Activated CD8-positive, alpha-beta T cell treated with anti-CD3 and anti-CD28 coated beads for 36 hours (primary cell): ENCODE data around the gene ZMIZ1. TPM values are rescaled to one million over a fixed set of nuclear protein-coding genes. Genes with fewer than 3 reads are reported as not detected.

Experiments used
- ATAC-seq: fragments of 200-7000 bp; cut with Tn5 transposase; one replicate; pipeline ENCODE4 v1.10.0; 2021; ENCODE audit warnings: mild to moderate bottlenecking, moderate library complexity
- CTCF ChIA-PET: fragments of 350-600 bp; sonication (Branson Sonifier 250); formaldehyde crosslinking; loops from one replicate; lab custom pipeline; 2021; ENCODE audit warnings: antibody characterized with exemption; lab: Charles Lee
- POLR2A ChIA-PET: fragments of 350-600 bp; sonication (Branson Sonifier 250); formaldehyde crosslinking; loops from one replicate; lab custom pipeline; 2021; ENCODE audit warnings: antibody characterized with exemption; lab: Charles Lee
- DNase-seq: peaks from one replicate; pipeline ENCODE4 v3.0.0-alpha.2; 2020
- H3K27ac Mint-ChIP-seq: one replicate; pipeline ENCODE4 v1.8.0; 2021; ENCODE audit warnings: mild to moderate bottlenecking, mixed read lengths
- H3K27me3 Mint-ChIP-seq: one replicate; pipeline ENCODE4 v1.8.0; 2021; ENCODE audit warnings: mixed read lengths
- H3K36me3 Mint-ChIP-seq: one replicate; pipeline ENCODE4 v1.8.0; 2021; ENCODE audit warnings: low read depth, mixed read lengths
- H3K4me1 Mint-ChIP-seq: one replicate; pipeline ENCODE4 v1.8.0; 2021; ENCODE audit warnings: low read depth, mixed read lengths
- H3K4me3 Mint-ChIP-seq: one replicate; pipeline ENCODE4 v1.8.0; 2021; ENCODE audit warnings: mild to moderate bottlenecking, moderate library complexity, mixed read lengths
- H3K9me3 Mint-ChIP-seq: one replicate; pipeline ENCODE4 v1.8.0; 2021; ENCODE audit warnings: mixed read lengths
- CTCF ChIP-seq: fragments of 200-600 bp; IDR thresholded peaks from one replicate; pipeline ENCODE4 v1.8.0; 2022; ENCODE audit warnings: antibody characterized with exemption, mild to moderate bottlenecking
- intact Hi-C: fragments of 100-400 bp; cut with micrococcal nuclease; formaldehyde crosslinking; loops from one replicate; pipeline ENCODE4 v1.10.0; 2022
- total RNA-seq, 2 experiments: library from RNA; stranded (reverse); gene quantifications; one replicate each; pipeline ENCODE4 v1.2.3, GENCODE V29; 2021

ZMIZ1 gene
- total RNA-seq, 2 experiments from 2014 or later, result 46.5 to 52.2 TPM

GRCh38 chr10:79116801-79117723 is 48.3 kb downstream of the ZMIZ1 start:
- no peaks in the 10 kb centered on the region for H3K36me3 Mint-ChIP-seq
- H3K4me3 Mint-ChIP-seq, result no peak overlapping the region
- H3K27ac Mint-ChIP-seq, result no peak overlapping the region
- no peaks in the 10 kb centered on the region for H3K9me3 Mint-ChIP-seq
- POLR2A ChIA-PET, result no interaction called here
- DNase-seq, result no peak
- TF ChIP-seq CTCF, result no peak
- peaks cover 36% of the 10 kb centered on the region for H3K4me1 Mint-ChIP-seq
- CTCF ChIA-PET, result no interaction called here
- intact Hi-C loops, result no loop called here
- ATAC-seq, result no peak
- no peaks in the 10 kb centered on the region for H3K27me3 Mint-ChIP-seq

- H3K27ac Mint-ChIP-seq, result no peak overlapping the region
- POLR2A ChIA-PET, result no interaction called here
- ATAC-seq, result no peak
These were observed 49.8 kb downstream of the ZMIZ1 start for GRCh38 chr10:79118286-79119202.

GRCh38 chr10:79119306-79119705 is 50.5 kb downstream of the ZMIZ1 start:
- intact Hi-C loops, result no loop called here
- ATAC-seq, result no peak

More at GRCh38 chr10:79118286-79119202, 49.8 kb downstream of the ZMIZ1 start:
- no peaks in the 10 kb centered on the region for H3K9me3 Mint-ChIP-seq
- peaks cover 36% of the 10 kb centered on the region for H3K4me1 Mint-ChIP-seq
- no peaks in the 10 kb centered on the region for H3K36me3 Mint-ChIP-seq
- intact Hi-C loops, result no loop called here
- DNase-seq, result no peak
- no peak overlapping the region for H3K4me3 Mint-ChIP-seq
- no peak for TF ChIP-seq CTCF
- CTCF ChIA-PET, result no interaction called here
- H3K27me3 Mint-ChIP-seq, result no peaks in the 10 kb centered on the region

GRCh38 chr10:79123547-79123963 is 54.8 kb downstream of the ZMIZ1 start:
- Mint-ChIP-seq H3K4me3 (no peak overlapping the region), H3K4me1 (no peaks in the 10 kb centered on the region), H3K27ac (no peak overlapping the region), H3K36me3 (no peaks in the 10 kb centered on the region), H3K27me3 (no peaks in the 10 kb centered on the region), H3K9me3 (no peaks in the 10 kb centered on the region)
- ATAC-seq (no peak), DNase-seq (no peak)
- no peak for TF ChIP-seq CTCF
- intact Hi-C loops, result no loop called here
- POLR2A ChIA-PET, result no interaction called here
- CTCF ChIA-PET, result interaction anchor here (1.6 kb wide), 1 partner anchor 73 kb away, joined by 4 read pairs; no protein-coding TSS in a partner anchor

More at GRCh38 chr10:79119306-79119705, 50.5 kb downstream of the ZMIZ1 start:
- TF ChIP-seq CTCF, result no peak
- CTCF ChIA-PET, result no interaction called here
- H3K4me1 Mint-ChIP-seq, result peaks cover 29% of the 10 kb centered on the region
- H3K4me3 Mint-ChIP-seq, result no peak overlapping the region
- no peak for DNase-seq
- no peaks in the 10 kb centered on the region for H3K27me3 Mint-ChIP-seq
- no peak overlapping the region for H3K27ac Mint-ChIP-seq
- H3K36me3 Mint-ChIP-seq, result no peaks in the 10 kb centered on the region
- no peaks in the 10 kb centered on the region for H3K9me3 Mint-ChIP-seq
- POLR2A ChIA-PET, result no interaction called here
